GM19438 (cell line): ENCODE measurements around the gene UNKL.

Source experiments
- ATAC-seq: cut with Tn5 transposase; IDR thresholded peaks from one replicate; pipeline ENCODE4 v1.9.1; 2021; ENCODE audit warnings: low read depth; ENCODE audit not compliant: unreplicated experiment

Gene UNKL

DNA sequence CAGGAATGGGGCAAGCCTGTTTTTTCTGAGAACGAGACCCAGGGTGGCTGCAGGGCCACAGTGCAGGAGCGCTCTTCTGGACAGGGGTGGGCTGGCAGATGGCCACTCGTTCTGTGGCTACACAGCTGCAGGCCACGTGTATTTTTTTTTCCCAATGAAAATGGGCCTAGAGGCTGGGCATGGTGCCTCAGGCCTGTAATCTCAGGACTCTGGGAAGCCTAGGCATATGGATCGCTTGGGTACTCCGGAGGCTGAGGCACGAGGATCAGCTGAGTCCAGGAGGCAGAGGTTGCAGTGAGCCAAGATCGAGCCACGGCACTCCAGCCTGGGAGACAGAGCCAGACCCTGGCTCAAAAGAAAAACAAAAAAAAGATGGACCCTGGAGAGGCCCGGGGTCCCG is 6.8 kb downstream of the UNKL start:
- ATAC-seq = no peak

DNA sequence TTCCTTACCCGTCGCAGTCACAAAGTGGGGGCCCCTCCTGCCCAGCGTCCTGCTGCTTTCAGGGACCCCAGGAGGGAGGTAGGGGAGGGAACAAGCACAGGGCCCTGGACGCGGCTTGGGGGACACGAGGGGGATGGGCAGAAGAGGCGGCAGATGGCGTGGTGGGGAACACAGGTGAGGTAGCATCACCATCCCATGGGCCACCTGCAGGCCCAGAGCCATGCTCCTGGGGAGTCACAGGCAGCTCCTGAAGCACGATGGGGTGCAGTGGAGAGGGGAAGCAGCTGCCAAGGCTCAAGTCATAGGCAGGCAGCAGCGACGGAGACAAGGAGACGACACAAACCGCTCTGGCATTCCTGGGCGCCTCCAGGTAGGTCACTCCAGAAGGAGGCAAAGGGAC is 10.8 kb downstream of the UNKL start:
- ATAC-seq = no peak

DNA sequence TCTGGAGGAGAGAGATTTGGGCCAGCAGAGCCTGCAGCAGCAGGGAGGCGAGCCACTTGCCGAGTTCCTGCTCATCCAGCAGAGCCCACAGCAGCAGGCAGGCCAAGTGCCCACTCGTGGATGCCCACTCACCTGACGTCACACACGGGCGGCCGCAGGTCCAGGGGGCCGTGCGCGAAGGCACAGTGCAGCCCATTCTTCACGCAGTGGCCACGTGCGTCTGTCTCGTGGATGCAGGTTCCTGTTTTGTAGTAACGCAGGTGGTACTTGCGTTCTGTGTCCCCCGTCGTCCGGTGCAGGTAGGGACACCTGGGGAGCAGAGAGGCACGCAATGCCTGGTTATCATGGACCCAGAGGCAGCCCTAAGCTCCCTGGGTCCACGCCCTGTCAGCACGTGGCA is 11.5 kb downstream of the UNKL start:
- ATAC-seq = no peak

DNA sequence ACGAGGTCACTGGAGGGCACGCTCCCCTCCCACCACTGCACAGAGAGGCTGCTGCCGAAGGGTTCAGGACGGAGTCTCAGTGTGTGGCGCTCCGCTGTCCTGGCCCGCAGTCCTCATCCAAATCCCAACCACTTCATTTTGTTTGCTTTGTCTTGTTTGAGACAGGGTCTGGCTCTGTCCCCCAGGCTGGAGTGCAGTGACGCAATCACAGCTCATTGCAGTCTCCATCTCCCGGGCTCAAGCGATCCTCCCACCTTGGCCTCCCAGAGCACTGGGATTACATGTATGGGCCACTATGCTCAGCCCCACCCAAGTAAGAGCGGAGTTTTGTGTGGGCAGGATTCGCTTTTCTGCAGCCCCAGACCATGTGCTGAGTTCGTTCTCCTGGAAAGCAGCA is 12.7 kb downstream of the UNKL start:
- ATAC-seq = no peak

DNA sequence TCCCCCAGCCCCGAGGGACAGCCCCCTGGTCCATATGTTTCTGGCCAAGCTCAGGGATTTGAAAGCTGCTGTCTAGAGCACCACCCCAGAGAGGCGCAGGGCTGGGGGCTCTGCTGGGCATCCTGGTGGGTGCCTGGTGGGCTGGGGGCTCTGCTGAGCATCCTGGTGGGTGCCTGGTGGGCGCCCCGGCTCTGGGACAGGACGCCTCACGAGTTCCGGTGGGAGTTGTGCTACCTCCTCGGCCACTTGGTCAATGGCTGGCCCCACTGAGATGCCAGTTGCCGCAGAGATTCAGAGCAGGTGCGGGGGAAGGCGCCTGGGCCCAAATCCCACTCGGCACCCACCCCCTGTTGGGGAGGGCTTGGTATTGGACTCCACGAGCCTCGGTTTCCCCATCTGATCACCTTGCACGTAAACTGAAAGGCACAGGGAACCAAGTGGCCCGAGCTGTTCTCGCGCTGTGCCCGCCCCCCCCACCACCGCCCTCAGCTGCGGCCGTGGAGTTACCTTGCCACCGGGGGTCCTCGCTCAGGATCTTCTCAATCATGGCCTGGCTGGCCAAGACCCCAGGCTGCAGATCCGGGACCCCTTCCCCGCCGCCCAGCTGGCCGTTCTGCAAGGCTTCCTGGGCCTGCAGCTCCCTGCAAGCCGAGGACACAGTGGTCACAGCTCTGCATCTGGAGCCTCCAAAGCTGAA is 13.3 kb downstream of the UNKL start:
- ATAC-seq = no peak

DNA sequence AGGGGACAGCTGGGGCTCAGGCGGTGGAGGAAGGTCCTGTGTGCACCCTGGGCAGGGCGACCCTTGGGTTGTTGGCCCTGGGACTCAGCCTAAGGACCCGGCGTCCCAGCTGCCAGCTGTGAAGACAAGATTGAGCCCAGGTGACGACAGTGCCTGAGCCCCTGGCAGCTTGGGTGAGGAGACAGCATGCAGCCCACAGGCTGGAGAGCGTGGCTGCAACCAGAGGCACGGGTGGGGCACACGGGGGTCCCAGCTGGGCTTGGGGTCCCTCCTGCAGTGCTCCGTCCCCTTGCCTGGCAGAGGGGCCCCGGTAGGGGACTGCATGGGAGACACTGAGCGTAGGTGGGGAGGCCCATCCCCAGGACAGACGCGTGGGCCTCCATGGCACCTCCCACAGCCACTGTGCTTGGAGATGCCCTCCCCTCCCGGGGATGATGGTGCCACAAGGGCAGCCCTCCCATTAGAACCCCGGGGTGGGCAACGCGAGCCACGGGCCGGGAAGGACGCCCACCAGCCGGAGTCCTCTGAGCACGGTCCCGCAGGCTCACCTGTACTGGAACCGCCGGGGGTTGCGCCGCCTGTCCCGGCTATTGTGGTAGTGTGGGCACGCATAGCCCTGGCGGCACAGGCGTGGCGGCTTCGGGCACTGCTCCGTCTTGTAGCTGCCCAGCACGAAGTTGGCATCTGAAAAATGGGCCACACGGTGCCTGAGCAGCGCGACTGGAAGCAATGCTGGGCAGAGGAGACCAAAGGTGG is 15.5 kb downstream of the UNKL start:
- ATAC-seq = no peak

DNA sequence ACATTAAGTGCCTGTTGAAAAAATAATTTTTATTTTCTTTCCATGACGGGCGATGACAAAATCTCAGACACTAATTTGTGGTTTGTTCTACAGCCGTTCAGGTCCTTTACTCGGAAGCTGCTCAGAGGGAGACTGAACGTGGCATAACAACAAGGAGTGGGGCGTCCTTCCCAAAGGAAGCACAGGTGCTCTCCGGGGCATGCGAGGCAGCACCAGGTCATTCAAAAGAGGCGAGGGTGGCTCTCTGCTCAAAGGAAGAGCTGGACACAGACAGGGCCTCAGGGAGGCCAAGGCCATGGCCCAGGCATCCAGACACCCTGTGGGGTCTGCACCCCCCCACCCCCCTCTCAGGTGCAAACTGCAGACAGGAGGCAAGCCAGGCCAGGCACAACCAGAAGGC is 16.2 kb downstream of the UNKL start:
- no peak for ATAC-seq

DNA sequence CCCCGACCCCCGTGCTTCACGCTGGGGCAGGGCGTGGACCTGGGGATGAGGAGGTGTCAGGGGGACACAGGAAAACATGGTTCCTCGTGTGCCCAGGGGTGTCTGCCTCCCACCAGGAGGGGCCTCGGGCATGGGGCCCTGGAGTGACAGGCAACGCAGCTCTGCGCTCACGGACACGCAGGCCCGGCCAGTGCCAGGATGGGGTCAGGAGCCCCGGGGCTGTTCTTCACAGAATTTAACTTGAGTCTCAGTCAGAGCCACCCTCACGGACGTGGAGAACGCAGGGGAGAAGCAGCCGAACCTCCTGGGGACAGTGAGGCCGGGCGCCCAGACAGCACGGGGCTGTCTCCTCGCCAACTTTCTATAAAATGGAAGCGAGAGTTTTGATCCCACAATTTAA is 16.7 kb downstream of the UNKL start:
- no peak for ATAC-seq

DNA sequence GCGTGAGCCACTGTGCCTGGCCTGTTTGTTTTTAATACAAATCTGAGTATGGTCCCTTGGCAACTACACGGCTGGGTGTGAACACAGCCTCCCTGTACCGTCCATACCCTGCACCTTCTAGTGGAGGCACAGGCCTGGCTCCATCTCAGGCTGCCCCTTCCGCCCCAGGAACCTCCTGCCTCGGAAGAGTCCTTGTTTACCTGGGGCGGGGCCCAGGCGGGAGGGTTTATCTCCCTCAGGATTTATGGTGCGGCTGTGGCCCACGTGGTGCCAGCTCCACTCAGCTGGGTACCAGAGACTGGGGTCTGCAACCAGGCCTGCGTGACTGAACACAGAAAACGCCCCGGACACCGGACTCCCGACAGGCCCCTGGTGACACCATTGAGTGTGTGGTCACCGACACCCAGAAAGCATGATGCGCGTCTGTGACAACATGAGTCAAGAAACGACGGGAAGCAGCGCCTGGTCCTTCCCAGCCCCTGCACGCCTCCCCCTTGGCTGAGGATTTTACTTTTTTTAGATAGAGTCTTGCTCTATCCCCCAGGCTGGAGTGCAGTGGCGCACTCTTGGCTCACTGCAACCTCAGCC is 19.0 kb downstream of the UNKL start:
- no peak for ATAC-seq

DNA sequence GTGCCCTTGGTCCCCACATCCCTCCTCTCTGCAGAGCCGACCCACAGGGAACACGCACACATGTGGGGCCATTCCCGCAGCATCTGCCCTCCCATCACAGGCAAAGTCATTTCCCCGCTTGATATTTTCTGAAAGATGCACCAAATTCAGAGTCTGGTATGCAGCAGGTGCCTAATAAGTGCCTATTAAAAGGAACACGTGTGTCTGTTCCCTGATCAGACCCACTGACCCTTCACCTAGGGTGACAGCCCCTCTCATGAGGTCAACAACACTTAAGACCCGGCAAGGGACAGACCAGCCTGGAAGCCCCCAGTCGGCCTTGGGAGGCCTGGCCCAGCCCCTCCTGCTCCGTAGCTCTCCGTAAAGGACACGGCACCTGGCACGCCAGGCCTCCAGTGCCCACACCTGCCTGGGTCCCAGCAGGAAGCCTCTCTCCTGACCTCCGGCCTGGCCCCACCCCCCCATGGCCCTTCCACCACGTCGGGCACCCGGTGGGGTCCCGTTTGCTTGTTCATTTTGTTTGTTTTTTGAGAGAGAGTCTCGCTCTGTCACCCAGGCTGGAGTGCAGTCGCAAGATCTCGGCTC is 20.0 kb downstream of the UNKL start:
- ATAC-seq = no peak

DNA sequence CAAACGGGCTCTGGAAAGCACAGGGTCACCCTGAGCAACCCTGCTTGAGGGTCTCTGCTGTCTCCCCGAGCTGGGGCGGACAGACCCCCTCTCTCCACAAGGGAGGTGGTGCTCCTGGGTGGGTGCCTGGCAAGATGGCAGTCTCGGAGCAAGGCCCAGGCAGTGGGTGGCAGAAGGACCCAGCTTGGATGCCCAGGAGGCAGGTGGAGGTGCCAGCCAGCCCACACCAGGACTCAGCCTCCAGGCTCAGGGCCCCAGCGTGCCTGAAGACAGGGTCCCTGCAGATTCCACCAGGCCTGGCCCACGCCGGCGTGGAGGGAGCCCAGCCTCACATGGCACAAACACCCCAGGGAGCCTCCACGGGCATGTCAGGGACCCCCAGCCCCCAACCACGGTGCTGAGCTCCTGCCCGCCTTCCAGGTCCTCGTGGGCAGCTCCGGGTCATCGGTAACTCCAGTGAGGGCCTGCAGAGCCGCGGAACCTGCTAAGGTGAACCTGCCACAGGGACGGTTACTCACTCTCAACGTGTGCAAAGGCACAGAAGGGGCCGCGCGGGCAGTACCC is 20.8 kb downstream of the UNKL start:
- ATAC-seq = no peak

DNA sequence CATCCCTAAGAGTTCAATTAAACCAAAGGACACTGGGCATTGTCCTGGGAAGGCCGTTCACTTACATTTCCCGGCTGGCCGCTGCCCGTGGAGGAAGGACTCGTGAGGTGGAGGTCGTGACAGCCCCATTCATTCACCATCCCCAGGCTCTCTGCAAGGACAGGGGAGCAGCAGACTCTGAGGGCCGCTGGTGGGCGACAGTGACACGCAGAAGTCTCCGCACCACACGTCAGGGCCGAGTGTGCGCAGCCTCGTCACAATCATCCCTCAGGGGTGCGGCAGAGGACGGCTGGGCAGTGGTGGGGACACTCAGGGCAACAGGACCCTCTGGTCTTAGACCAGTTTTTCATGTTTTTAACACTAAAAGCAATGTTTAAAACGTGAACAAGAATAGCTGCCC is 21.7 kb downstream of the UNKL start:
- ATAC-seq = no peak

DNA sequence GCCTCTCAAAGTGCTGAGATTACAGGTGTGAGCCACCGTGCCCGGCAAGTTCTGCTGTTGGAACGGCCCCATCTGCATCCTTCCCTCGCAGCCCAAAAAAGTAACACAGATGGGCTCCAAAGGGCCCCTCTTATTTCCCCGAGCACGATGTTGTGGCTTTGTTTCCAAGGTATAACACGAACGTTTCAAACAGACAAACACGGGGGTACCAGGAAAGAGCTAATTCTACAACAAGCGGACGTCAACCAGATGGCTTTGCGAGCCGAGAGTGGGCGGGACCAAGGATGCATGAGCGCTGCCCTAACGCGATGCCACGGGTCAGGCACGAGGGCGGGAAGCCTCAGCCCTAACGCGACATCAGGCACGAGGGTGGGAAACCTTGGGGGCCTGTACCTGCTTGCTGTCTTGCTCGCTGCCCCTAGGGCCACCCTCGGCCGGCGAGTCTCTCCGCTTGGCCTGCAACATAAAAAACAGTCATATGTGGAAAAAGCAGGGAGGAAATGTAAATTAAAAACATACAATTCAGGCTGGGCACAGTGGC is 24.2 kb downstream of the UNKL start:
- ATAC-seq = no peak

DNA sequence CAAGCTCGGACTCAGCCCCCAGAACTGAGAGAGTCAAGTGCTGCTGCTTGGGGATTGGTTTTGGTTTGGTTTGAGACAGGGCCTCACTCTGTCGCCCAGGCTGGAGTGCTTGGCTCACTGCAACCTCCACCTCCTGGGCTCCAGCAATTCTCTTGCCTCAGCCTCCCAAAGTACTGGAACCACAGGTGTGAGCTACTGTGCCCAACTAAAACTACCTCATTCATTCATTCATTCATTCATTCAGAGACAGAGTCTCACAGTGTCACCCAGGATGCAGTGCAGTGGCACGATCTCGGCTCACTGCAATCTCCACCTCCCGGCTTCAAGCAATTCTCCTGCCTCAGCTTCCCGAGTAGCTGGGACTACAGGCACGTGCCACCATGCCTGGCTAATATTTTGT is 24.7 kb downstream of the UNKL start:
- no peak for ATAC-seq

DNA sequence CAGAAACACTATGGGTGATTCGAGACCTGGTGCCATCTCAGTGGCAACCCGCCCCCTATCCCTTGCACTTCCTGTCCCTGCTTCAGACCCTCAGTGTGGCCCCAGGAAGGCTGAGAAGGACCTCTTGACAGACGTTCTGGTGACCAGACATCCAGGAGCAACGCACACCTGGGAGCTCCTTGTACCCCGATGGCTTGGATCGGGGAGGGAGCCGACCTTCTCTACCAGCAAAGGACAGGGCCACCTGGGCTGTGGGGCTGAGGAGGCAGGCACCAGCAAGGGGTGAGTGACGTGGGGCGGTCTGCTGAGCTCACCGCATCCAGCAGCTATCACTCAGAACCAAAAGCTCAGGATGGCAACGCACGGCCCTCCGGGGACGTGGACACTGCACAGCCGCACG is 27.2 kb downstream of the UNKL start:
- no peak for ATAC-seq

DNA sequence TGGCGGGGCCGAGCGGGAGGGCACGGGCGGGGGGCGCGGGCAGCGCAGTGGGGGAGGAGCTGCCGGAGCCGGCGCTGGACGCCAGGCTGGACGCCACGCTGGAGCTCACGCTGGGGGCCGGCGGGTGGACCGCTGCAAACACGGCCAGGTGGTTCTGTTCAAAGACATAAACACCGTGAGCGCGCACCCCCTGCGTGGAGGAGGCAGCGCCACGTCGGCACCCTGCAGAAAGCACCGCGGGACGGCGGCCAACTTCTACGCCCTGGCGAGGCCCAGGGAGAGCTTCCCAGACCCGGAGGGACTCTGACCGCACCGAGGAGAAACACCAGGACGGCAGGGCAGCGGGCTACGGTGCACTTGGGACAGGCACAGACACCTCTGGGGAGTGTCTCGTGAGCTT is 29.3 kb downstream of the UNKL start:
- ATAC-seq = no peak

DNA sequence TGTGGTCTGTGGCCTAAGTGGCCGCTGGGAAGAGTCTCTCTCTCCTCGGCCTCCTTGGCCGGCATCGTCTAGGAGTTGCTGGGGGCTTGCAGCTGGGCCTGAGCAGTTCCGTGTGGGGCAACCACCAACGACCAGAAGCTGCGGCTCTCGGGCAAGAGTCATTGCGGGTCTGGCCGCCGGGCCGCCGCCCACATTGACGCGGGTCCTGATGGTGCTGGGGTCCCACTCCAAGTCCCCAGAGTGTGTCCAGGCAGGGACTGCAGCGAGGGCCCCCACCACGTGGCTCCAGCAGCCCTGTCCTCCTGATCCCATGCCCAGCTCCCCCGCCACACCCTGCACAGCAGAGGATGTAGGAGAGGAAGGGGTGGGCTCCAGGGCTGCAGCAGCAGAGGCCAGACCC is 30.9 kb downstream of the UNKL start:
- ATAC-seq = no peak

DNA sequence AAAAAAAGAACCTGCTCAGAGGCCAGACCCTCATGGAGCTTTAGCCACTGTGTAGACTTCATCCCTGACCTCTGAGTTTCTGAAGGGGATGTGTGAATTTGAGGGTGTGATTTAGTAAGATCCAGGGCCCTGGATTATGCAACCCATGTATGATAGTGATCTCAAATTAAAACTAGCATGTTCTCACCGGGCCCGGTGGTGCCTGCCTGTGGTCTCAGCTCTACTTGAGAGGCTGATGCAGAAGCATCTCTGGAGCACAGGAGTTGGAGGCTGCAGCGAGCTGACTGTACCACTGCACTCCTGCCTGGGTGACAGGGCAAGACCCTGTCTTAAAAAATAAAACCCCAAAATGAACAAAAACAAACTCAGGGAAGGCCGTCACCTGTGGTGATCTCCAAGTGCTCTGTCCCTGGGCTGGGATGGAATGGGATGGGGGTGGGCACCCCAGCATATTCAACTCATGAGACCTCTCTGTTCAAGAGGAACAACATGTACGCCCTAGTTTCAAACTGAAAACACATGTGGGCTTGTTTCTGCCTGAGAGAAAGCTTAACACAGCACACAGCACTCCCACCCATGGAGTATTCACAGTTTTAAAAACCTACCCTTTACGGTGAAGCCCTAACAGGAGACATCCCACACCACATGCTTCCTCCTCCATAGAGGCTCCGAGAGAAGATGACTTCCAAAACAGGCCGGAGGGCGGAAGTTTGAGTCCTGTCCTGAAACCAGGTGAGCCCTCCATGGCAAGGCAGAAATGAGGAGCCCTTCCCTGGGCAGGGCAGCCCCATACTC is 32.7 kb downstream of the UNKL start:
- ATAC-seq = no peak

DNA sequence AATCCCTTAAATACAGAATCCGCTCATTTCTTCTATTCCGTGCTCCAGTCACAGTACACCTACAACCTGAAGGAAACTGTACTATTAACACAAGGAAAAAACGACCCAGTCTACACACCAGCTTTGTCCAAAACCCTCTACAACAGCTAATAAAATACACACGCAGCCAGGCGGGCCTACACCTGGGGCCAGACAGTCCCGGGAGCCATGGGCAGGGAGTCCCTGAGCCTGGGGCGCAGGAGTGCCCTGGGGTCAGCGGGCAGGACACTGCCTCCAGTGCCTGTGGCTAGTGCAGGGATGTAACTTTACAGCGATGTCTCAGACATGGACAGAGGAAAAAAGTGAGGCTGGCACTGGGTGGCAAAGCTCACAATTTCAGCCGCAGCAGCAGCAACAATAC is 34.3 kb downstream of the UNKL start:
- no peak for ATAC-seq

DNA sequence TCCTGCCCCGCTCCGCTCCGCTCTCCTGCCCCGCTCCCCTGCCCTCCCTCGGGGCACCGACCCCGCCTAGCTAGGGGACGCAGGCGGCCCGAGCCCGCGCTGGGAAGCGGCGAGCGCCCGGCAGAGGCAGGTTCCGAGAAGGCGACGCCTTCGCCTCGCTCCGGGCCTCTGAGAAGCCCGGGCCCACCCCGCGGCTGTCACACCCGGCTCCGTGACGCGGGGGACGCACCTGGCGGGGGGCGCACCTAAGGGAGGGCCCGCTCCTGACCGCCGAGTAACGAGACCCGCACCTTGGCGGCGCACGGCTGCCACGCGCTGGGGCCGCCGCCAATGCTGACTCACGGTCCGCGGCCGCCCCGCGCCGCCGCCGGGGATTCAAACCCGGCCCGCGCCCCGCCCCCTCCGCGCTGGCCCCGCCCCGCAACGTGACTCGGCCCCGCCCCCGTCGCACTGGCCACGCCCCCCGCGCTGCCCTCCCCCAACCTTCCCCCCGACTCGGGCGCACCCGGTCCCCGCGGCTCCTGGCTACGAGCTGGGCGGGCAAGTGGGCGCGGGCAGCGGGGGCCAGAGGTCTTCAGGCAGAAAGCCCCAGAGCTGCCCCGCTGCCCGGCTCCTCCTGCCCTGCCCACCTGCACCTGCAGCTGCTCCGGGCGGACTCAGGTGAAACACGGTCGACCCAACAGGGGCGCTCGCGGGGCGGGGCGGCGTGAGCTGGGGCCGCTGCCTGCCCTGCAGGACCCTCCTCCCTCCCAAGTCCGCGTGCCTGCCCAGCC is 35.0 kb downstream of the UNKL start:
- no peak for ATAC-seq
